ENCODE data around the gene PRKN.
"Not testable (repeated sequence)": the region's sequence is repeated elsewhere in the genome, so short reads cannot be mapped to it uniquely, and the experiment has no call there.

GRCh38 chr6:162531391-162531790 is 196.2 kb downstream of the PRKN start:
- not testable (repeated sequence) for TF ChIP-seq CTCF (IDR thresholded peaks at IDR 0.05; ENCODE audit: borderline replicate concordance, extremely low read depth, low read length, poor library complexity, severe bottlenecking); EZH2 (IDR thresholded peaks at IDR 0.05; ENCODE audit: borderline replicate concordance, low read depth, low read length, severe bottlenecking)

All from DND-41 (cell line).